Spleen (tissue), 7 donors: ENCODE results near the gene MACROD2.

ENCODE experiments used
- CTCF ChIP-seq, 11 experiments: fragments of 200-600 bp in 7 of 11; fragments of 450-650 bp in 4 of 11; sonication (generic) in 4 of 11; IDR thresholded peaks in 8 of 11; conservative IDR thresholded peaks in 3 of 11; 1 replicate in 7 of 11; 2 replicates in 4 of 11; pipeline versions ENCODE4 v1.4.0 to v1.8.0; 2016 to 2021; ENCODE audit warnings: antibody characterized with exemption in 11 of 11, inconsistent platforms in 4 of 11, mild to moderate bottlenecking in 1 of 11
- POLR2A ChIP-seq, 3 donors: fragments of 450-650 bp; IDR thresholded peaks; one replicate each; pipeline ENCODE4 v1.5.1; 2017; ENCODE audit warnings: antibody characterized with exemption in 3 of 3, mild to moderate bottlenecking in 1 of 3
- POLR2AphosphoS5 ChIP-seq, 3 donors: sonication (generic); formaldehyde crosslinking; IDR thresholded peaks; one replicate each; pipeline ENCODE4 v1.5.1; 2017; ENCODE audit warnings: antibody characterized with exemption in 3 of 3
- donor health status: DM: no; HTN: no; CAD: no; lungs with moderate emphysema.
- donor health status: DM: no; HTN: no; CAD: no.
- donor health status: DM: no; HTN: no; CAD: no.

GRCh38 chr20:14445310-14445709 is 450.0 kb downstream of the MACROD2 start:
- no peak for TF ChIP-seq CTCF (IDR thresholded peaks at IDR 0.05 in 8 of 11, conservative IDR thresholded peaks at IDR 0.05 in 3 of 11)
- no peak for TF ChIP-seq POLR2A (IDR thresholded peaks at IDR 0.05)
- no peak for TF ChIP-seq POLR2AphosphoS5 (IDR thresholded peaks at IDR 0.05)
